Left ventricle myocardium inferior (tissue), 1 donor: ENCODE results near the gene TMPRSS13. TPM values are rescaled to one million over a fixed set of nuclear protein-coding genes. Genes with fewer than 3 reads are reported as not detected.

Experiments
- DNase-seq: peaks from one replicate; pipeline ENCODE4 v3.0.0-alpha.2; 2020
- H3K27ac ChIP-seq: fragments of 200-600 bp; replicated peaks from 2 replicates; pipeline ENCODE4 v1.8.0; 2021
- H3K27me3 ChIP-seq: fragments of 200-600 bp; 2 replicates; pipeline ENCODE4 v1.8.0; 2021; ENCODE audit warnings: low read depth
- H3K36me3 ChIP-seq: fragments of 200-600 bp; 2 replicates; pipeline ENCODE4 v1.8.0; 2021
- H3K4me1 ChIP-seq: fragments of 200-600 bp; 2 replicates; pipeline ENCODE4 v1.8.0; 2021
- H3K4me3 ChIP-seq: fragments of 200-600 bp; 2 replicates; pipeline ENCODE4 v1.8.0; 2021; ENCODE audit warnings: mild to moderate bottlenecking, moderate library complexity
- H3K9me3 ChIP-seq: fragments of 200-600 bp; replicated peaks from 2 replicates; pipeline ENCODE4 v1.8.0; 2021
- intact Hi-C: fragments of 100-400 bp; cut with micrococcal nuclease; formaldehyde crosslinking; loops from one replicate; pipeline ENCODE4 v1.11.0; 2022
- total RNA-seq: library from RNA; stranded (reverse); fragmentation: NEBNext Ultra II Directional; extraction: Animal tissue kit (Norgen Biotek cat#: 25700); gene quantifications from one replicate; pipeline ENCODE4 v1.2.1, GENCODE V29; 2021
- TF ChIP-seq, protein P1 (sequence below): fragments of 200-600 bp; IDR thresholded peaks from 2 replicates; pipeline ENCODE4 v1.8.0; 2021; ENCODE audit warnings: antibody characterized with exemption, mild to moderate bottlenecking, borderline replicate concordance
- donor health status: DM: no; HTN: yes; CAD: no; lungs with severe emphysema.

Gene TMPRSS13
- total RNA-seq, 1 donor from 2014 or later: not detected

DNA sequence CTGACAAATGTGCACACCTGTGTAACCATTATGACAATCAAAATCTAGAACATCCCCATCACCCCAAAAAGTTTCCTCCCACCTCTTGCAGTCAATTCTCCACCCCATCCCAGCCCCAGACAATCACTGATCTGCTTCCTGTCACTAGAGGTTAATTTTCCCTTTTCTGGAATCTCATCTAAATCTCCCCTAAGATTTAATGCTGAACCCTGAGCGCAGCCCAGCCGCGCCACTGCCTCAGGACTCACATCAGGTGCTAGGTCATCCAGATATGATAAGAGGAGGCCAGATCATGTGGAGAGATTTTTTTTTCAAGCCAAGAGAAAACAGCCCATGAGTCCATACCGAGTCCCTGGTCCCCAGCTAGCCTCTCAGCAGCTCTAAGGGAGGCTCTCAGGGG lies 4.3 kb upstream of the TMPRSS13 start:
- TF ChIP-seq, protein P1, sequence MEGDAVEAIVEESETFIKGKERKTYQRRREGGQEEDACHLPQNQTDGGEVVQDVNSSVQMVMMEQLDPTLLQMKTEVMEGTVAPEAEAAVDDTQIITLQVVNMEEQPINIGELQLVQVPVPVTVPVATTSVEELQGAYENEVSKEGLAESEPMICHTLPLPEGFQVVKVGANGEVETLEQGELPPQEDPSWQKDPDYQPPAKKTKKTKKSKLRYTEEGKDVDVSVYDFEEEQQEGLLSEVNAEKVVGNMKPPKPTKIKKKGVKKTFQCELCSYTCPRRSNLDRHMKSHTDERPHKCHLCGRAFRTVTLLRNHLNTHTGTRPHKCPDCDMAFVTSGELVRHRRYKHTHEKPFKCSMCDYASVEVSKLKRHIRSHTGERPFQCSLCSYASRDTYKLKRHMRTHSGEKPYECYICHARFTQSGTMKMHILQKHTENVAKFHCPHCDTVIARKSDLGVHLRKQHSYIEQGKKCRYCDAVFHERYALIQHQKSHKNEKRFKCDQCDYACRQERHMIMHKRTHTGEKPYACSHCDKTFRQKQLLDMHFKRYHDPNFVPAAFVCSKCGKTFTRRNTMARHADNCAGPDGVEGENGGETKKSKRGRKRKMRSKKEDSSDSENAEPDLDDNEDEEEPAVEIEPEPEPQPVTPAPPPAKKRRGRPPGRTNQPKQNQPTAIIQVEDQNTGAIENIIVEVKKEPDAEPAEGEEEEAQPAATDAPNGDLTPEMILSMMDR: no peak
- peaks cover 2% of the 10 kb centered on the region for H3K4me1 ChIP-seq
- H3K27me3 ChIP-seq: peaks cover 4% of the 10 kb centered on the region
- intact Hi-C loops: no loop called here
- DNase-seq: no peak
- H3K27ac ChIP-seq: no peak overlapping the region
- H3K36me3 ChIP-seq: no peaks in the 10 kb centered on the region
- no peaks in the 10 kb centered on the region for H3K9me3 ChIP-seq
- no peak overlapping the region for H3K4me3 ChIP-seq

DNA sequence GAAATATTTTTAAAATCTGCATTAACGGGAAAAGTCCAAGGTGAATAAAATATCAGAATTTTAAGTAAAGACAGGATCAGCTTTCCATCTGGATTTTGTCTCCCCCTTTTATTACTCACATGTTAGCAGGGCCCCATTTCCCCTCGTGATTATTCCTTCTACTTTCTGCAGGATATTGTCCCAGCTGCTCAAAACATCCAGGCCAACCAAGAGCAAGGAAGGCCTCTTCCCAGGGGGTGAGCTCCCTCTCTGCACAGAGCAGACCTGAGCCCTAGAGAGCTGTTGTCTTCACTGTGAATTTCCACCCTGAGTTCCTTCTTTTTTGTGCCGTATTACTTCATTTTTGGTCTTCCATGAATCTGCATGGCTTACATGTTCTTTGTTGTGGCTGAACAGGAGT lies 3.7 kb upstream of the TMPRSS13 start:
- TF ChIP-seq, protein P1: no peak
- Histone ChIP-seq H3K27me3 (peaks cover 4% of the 10 kb centered on the region), H3K4me3 (no peak overlapping the region), H3K27ac (no peak overlapping the region), H3K4me1 (peaks cover 2% of the 10 kb centered on the region), H3K9me3 (no peaks in the 10 kb centered on the region), H3K36me3 (no peaks in the 10 kb centered on the region)
- intact Hi-C loops: no loop called here
- DNase-seq: no peak

DNA sequence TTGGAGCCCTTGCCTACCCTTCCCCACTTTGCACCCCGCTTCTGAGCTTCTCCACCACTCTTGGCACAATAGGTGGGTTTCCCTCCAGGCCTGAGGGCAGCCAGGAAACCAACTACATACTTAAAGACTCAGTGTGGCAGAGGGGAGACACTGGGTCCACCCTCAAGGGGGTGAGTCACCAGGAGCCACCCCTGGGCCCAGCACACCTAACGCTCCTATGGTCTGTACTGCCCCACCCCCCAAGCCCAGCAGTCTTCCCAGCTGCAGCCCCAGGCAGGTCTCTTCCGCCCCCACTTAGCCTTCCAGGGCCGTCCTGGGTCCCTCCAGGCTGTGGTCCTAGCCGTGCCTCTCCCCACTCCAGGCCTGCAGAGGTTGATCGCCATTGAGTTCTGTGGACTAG lies 3.2 kb upstream of the TMPRSS13 start:
- intact Hi-C loops: no loop called here
- TF ChIP-seq, protein P1: no peak
- no peak overlapping the region for H3K27ac ChIP-seq
- H3K27me3 ChIP-seq: peaks cover 4% of the 10 kb centered on the region
- DNase-seq: no peak
- H3K36me3 ChIP-seq: no peaks in the 10 kb centered on the region
- no peak overlapping the region for H3K4me3 ChIP-seq
- H3K4me1 ChIP-seq: peaks cover 2% of the 10 kb centered on the region
- no peaks in the 10 kb centered on the region for H3K9me3 ChIP-seq

DNA sequence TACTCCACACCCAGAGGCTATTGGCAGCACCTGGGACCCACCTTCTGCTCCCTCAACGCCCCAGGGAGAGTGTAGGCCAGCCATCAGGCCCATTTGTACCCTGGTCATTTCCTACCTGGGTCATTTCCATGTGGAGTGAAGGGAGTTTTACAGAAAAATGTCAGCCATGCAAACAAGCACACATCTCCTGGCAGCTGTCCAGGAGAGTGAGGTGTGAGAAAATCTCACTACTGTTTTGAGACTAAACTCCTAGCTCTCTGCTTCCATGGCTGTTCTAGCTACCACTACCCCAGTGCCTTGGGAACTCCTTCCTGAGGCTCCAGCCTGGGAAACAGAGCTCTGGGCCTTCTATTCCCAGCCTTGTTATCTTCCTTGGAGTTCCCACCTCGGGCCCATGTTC lies 2.8 kb upstream of the TMPRSS13 start:
- Histone ChIP-seq H3K4me3 (no peak overlapping the region), H3K9me3 (no peaks in the 10 kb centered on the region), H3K27ac (no peak overlapping the region), H3K36me3 (no peaks in the 10 kb centered on the region), H3K4me1 (peaks cover 2% of the 10 kb centered on the region), H3K27me3 (peaks cover 4% of the 10 kb centered on the region)
- TF ChIP-seq, protein P1: no peak
- no peak for DNase-seq
- intact Hi-C loops: no loop called here

DNA sequence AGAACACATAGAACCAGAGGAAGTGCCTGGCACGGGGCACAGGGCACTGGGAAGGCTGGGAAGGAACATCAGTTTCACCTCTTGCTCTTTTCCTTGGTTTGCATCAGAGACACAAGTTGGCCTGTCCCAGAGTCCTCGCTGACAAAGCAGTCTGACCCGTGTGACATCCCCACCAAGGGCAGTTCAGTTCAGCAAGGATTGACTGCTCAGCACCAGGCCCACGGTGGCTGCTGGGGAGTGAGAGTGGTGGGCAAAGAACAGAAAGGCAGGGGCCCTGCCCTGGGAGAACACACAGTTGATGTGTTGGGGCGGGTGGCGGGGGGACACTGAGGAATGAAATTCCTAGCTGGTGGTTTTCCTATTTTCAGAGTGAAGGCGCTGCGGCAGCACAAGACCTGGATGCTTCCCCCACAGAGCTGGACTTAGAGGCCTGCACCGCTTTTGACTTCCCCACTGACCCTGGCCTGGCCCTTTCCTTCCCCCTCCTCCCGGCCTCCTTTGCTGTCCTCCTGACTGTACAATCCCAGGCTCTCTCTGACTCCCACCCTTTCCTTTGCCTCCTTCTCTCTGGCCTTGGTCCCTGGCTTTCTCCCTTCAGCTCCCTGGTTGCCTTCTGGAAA lies 2.2 kb upstream of the TMPRSS13 start:
- DNase-seq: no peak
- TF ChIP-seq, protein P1: no peak
- peaks cover 4% of the 10 kb centered on the region for H3K27me3 ChIP-seq
- H3K4me3 ChIP-seq: no peak overlapping the region
- H3K9me3 ChIP-seq: no peaks in the 10 kb centered on the region
- no peak overlapping the region for H3K27ac ChIP-seq
- H3K36me3 ChIP-seq: no peaks in the 10 kb centered on the region
- intact Hi-C loops: no loop called here
- peaks cover 2% of the 10 kb centered on the region for H3K4me1 ChIP-seq
